A673 (cell line): ENCODE measurements around the gene NAAA. TPM values are rescaled to one million over a fixed set of nuclear protein-coding genes. Genes with fewer than 3 reads are reported as not detected.

Experiments
- Bru-seq: library from RNA; stranded (reverse); fragments of 400-500 nt; gene quantifications from one replicate; lab custom pipeline; 2021; lab: Mats Ljungman, UMichigan
- BruChase-seq, 2 experiments: library from RNA; stranded (reverse); fragments of 400-500 nt; gene quantifications; one replicate each; lab custom pipeline; 2021; lab: Mats Ljungman, UMichigan
- BruUV-seq: library from RNA; stranded (reverse); fragments of 400-500 nt; replicated peaks from 2 replicates; lab custom pipeline; 2021; lab: Mats Ljungman, UMichigan
- CTCF ChIA-PET: fragments of 300-600 bp; sonication (Branson Sonifier 250); formaldehyde crosslinking; loops from one replicate; lab custom pipeline; 2022; ENCODE audit warnings: antibody characterized with exemption; lab: Charles Lee
- POLR2A ChIA-PET: fragments of 300-600 bp; sonication (Branson Sonifier 250); formaldehyde crosslinking; loops from one replicate; lab custom pipeline; 2022; ENCODE audit warnings: antibody characterized with exemption; ENCODE audit not compliant: low non-redundant PET; lab: Charles Lee
- DNase-seq: peaks from one replicate; pipeline ENCODE4 v3.0.0-alpha.2; 2015; ENCODE audit warnings: low spot score
- H3K27ac ChIP-seq: fragments of 200-600 bp; sonication (generic); 2 replicates; pipeline ENCODE4 v1.5.1; 2016; ENCODE audit warnings: mixed run types, low read depth, mild to moderate bottlenecking, mixed read lengths, antibody characterized with exemption, low read length; ENCODE audit not compliant: poor library complexity, severe bottlenecking
- H3K27me3 ChIP-seq: fragments of 200-600 bp; sonication (generic); replicated peaks from 2 replicates; pipeline ENCODE4 v1.6.1; 2017; ENCODE audit warnings: mixed run types, low read depth, mild to moderate bottlenecking, mixed read lengths, antibody characterized with exemption, low read length; ENCODE audit not compliant: insufficient read depth, poor library complexity
- H3K36me3 ChIP-seq: fragments of 200-600 bp; sonication (generic); 2 replicates; pipeline ENCODE4 v1.6.1; 2016; ENCODE audit warnings: mixed run types, mild to moderate bottlenecking, mixed read lengths, antibody characterized with exemption, low read length; ENCODE audit not compliant: insufficient read depth, poor library complexity, severe bottlenecking
- H3K4me1 ChIP-seq: fragments of 200-600 bp; sonication (generic); 2 replicates; pipeline ENCODE4 v1.6.1; 2017; ENCODE audit warnings: mixed run types, mild to moderate bottlenecking, mixed read lengths, antibody characterized with exemption, low read length; ENCODE audit not compliant: insufficient read depth, poor library complexity, severe bottlenecking
- H3K4me3 ChIP-seq: fragments of 200-600 bp; sonication (generic); 2 replicates; pipeline ENCODE4 v1.5.1; 2016; ENCODE audit warnings: low read depth, mixed run types, mild to moderate bottlenecking, mixed read lengths, low read length; ENCODE audit not compliant: poor library complexity, severe bottlenecking
- H3K9me3 ChIP-seq: fragments of 200-600 bp; sonication (generic); 2 replicates; pipeline ENCODE4 v1.6.1; 2016; ENCODE audit warnings: mixed run types, low read depth, mild to moderate bottlenecking, mixed read lengths, antibody characterized with exemption, low read length; ENCODE audit not compliant: poor library complexity, severe bottlenecking
- EZH2 ChIP-seq: fragments of 200-600 bp; sonication (generic); IDR thresholded peaks from 2 replicates; pipeline ENCODE4 v1.6.1; 2017; ENCODE audit warnings: borderline replicate concordance, low read depth, mild to moderate bottlenecking, mixed read lengths, antibody characterized with exemption, low read length; ENCODE audit not compliant: poor library complexity, severe bottlenecking
- intact Hi-C: fragments of 100-400 bp; cut with micrococcal nuclease; formaldehyde crosslinking; loops from one replicate; pipeline ENCODE4 v1.10.0; 2022; ENCODE audit not compliant: unreplicated experiment
- long read RNA-seq: library from polyadenylated mRNA; stranded (forward); transcript quantifications from one replicate; pipeline ENCODE4 v2.0.0, GENCODE V29; 2022
- total RNA-seq: library from RNA; stranded (reverse); gene quantifications from 2 replicates; pipeline ENCODE4 v1.2.3, GENCODE V29; 2021
- TF ChIP-seq, protein P1 (sequence below): fragments of 300-800, 200-600 bp; sonication (generic); conservative IDR thresholded peaks from 2 replicates; pipeline ENCODE4 v1.5.1; 2017; ENCODE audit warnings: low read depth, mild to moderate bottlenecking, antibody characterized with exemption, low read length, moderate library complexity, mixed read lengths

Gene NAAA
- total RNA-seq (4.7 and 5.3 TPM in 2 replicates), Bru-seq, nascent RNA (percentile 40 among the genes with signal in this experiment), BruChase-seq, experiment 1, labeled RNA remaining after a 2-hour chase (percentile 39 among the genes with signal in this experiment), BruChase-seq, experiment 2, labeled RNA remaining after a 6-hour chase (percentile 41 among the genes with signal in this experiment)
- long read RNA-seq, partial matches to known transcripts = 0 of 9 reads
- long read RNA-seq, other reads (novel, unspliced or antisense) = 4 of 9 reads

DNA sequence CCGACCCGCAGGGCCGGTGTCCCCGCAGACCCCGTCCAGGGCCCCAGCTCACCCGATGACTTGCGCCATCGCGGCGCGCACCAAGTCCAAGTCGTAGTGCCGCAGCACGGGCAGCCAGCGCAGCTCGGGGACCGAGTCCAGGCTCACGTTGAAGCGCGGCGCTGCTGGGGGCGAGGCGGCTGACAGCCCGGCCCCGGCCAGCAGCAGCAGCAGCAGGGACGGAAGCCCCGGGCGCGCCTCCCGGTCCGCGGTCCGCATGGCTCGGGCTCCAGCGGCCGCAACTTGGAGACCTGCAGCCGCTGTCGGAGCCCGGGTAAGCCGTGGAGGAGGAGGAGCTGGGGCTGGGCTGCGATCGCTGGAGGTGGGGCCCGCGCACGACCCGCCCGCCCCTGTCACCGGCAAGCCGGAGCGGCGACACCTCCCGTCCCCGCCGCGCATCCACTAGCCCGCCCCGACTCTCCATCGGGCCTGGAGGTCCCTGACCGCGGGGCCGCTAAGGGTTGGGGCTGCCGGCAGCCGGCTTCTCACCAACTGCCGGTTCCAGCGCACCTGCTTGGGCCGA, at the start of gene NAAA:
Gene NAAA (minus strand): TSS at position 322 of the 562 bp plus-strand sequence. CDS start 64 bp downstream, at position 258.
- peak within 1 kb of the TSS; percentile 40 for H3K27ac ChIP-seq
- TF ChIP-seq, protein P1, sequence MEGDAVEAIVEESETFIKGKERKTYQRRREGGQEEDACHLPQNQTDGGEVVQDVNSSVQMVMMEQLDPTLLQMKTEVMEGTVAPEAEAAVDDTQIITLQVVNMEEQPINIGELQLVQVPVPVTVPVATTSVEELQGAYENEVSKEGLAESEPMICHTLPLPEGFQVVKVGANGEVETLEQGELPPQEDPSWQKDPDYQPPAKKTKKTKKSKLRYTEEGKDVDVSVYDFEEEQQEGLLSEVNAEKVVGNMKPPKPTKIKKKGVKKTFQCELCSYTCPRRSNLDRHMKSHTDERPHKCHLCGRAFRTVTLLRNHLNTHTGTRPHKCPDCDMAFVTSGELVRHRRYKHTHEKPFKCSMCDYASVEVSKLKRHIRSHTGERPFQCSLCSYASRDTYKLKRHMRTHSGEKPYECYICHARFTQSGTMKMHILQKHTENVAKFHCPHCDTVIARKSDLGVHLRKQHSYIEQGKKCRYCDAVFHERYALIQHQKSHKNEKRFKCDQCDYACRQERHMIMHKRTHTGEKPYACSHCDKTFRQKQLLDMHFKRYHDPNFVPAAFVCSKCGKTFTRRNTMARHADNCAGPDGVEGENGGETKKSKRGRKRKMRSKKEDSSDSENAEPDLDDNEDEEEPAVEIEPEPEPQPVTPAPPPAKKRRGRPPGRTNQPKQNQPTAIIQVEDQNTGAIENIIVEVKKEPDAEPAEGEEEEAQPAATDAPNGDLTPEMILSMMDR = no peak
- no peak for TF ChIP-seq EZH2
- POLR2A ChIA-PET = interaction anchor here (0.6 kb wide), 1 partner anchor 27 kb away, joined by 3 read pairs; no protein-coding TSS in a partner anchor
- H3K4me1 ChIP-seq = no peaks in the 10 kb centered on the region
- H3K9me3 ChIP-seq = no peaks in the 10 kb centered on the region
- intact Hi-C loops = no loop called here
- H3K4me3 ChIP-seq = peak within 1 kb of the TSS; percentile 59
- peak; percentile 41 for DNase-seq
- BruUV-seq = no TSS peak
- CTCF ChIA-PET = no interaction called here
- H3K36me3 ChIP-seq = no peaks in the 10 kb centered on the region
- H3K27me3 ChIP-seq = no peaks in the 10 kb centered on the region

DNA sequence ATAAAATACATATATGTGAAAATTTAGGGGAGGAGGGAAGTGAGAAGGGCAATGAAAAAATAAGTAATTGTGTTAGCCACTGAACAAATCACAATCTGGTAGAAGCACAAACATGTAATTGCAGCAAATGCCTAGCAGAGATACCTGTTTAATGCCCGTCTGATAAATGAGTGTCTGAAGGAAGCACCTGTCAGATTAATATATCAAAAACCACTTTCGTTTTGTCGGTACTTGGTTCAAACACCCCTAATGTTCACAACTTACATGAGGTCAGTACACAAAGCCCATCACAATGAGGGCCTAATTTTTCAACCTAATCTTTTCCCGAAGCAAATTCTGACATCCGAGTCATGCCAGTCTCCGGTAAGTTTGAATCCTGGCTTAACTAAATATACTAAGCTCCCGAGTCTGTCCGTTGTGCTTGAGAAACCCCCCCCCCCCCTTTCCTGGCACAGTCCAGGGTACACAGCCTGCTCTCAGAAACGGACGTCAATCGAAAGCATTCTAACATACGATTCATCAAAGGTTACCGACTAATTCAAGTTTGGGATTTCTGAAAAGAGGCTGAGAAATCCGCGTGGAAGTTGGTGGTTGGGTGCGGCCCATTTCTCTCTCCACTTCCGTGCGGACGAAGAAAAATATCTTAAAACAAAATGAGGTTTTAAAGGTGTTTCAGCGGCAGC, 49.2 kb upstream of the NAAA start:
- Histone ChIP-seq H3K9me3 (no peaks in the 10 kb centered on the region), H3K27me3 (no peaks in the 10 kb centered on the region), H3K4me1 (no peaks in the 10 kb centered on the region), H3K27ac (peak overlapping the region; percentile 75), H3K4me3 (peak overlapping the region; percentile 83), H3K36me3 (no peaks in the 10 kb centered on the region)
- TF ChIP-seq, protein P1 = no peak
- no peak for TF ChIP-seq EZH2
- intact Hi-C loops = loop anchor here (5.0 kb wide), 1 partner anchor 157 kb away; the partner anchor contains the start of gene NUP54
- BruUV-seq = no TSS peak
- CTCF ChIA-PET = interaction anchor here (1.1 kb wide), 1 partner anchor 97 kb away, joined by 6 read pairs; no protein-coding TSS in a partner anchor
- POLR2A ChIA-PET = no interaction called here
- DNase-seq = no peak

DNA sequence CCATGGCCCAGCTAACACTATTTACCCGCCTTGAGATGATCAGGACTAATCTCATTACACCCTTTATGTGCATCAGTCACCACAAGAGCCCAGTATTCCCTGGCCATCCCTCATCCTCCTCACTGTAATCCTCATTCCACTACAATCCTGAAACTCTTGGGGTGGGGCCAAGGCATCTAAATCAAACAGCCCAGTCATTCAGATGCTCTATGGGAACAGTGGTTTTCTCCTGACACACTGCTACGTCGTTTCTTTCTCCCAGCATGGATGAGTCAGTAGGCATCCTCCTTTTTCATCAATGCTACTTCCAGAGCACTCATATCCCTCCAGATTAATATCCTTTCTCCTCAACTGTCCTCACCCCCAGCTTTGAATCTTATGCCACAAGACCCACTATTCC, 44.3 kb upstream of the NAAA start:
- POLR2A ChIA-PET = no interaction called here
- no peak overlapping the region for H3K27ac ChIP-seq

More for the DNA sequence above, 44.3 kb upstream of the NAAA start:
- no peaks in the 10 kb centered on the region for H3K4me1 ChIP-seq
- no peak for DNase-seq
- no peak for TF ChIP-seq EZH2
- TF ChIP-seq, protein P1 = no peak
- CTCF ChIA-PET = no interaction called here
- BruUV-seq = no TSS peak
- intact Hi-C loops = no loop called here
- H3K4me3 ChIP-seq = no peak overlapping the region
- H3K36me3 ChIP-seq = peaks cover 10% of the 10 kb centered on the region
- H3K9me3 ChIP-seq = no peaks in the 10 kb centered on the region
- no peaks in the 10 kb centered on the region for H3K27me3 ChIP-seq
